IMR-90 (cell line): ENCODE results near the gene ATP13A2. TPM values are rescaled to one million over a fixed set of nuclear protein-coding genes. Genes with fewer than 3 reads are reported as not detected.

Experiments used
- ATAC-seq: fragments of 200-7000 bp; cut with Tn5 transposase; 2 replicates; pipeline ENCODE4 v1.9.1; 2020; ENCODE audit warnings: low read depth, mild to moderate bottlenecking, moderate library complexity
- BruUV-seq: library from RNA; stranded (reverse); fragments of 400-500 nt; replicated peaks from 2 replicates; lab custom pipeline; 2021; lab: Mats Ljungman, UMichigan
- CTCF ChIA-PET: fragments of 300-600 bp; formaldehyde crosslinking; extraction: SDS; loops from one replicate; lab custom pipeline; 2021; ENCODE audit warnings: antibody characterized with exemption; lab: Yijun Ruan, JAX
- POLR2A ChIA-PET: fragments of 300-600 bp; sonication (Branson Sonifier 250); formaldehyde crosslinking; loops from one replicate; lab custom pipeline; 2022; ENCODE audit warnings: antibody characterized with exemption; ENCODE audit not compliant: unreplicated experiment; lab: Charles Lee
- DNase-seq: peaks from one replicate; pipeline ENCODE4 v3.0.0; 2013
- H2AFZ ChIP-seq: replicated peaks from 2 replicates; pipeline ENCODE3; 2013; ENCODE audit warnings: low read length, mild to moderate bottlenecking; ENCODE audit not compliant: poor library complexity
- H2AK5ac ChIP-seq: 2 replicates; pipeline ENCODE4 v1.6.1; 2013; ENCODE audit warnings: low read depth, low read length, inconsistent platforms
- H2AK9ac ChIP-seq: replicated peaks from 2 replicates; pipeline ENCODE3; 2013; ENCODE audit warnings: mild to moderate bottlenecking, low read depth, low read length, moderate library complexity; ENCODE audit not compliant: poor library complexity
- H2BK120ac ChIP-seq: 2 replicates; pipeline ENCODE4 v1.6.1; 2013; ENCODE audit warnings: low read depth, low read length, inconsistent platforms
- H2BK15ac ChIP-seq: 3 replicates; pipeline ENCODE4 v1.6.1; 2013; ENCODE audit warnings: low read depth, low read length, inconsistent platforms
- H2BK20ac ChIP-seq: 2 replicates; pipeline ENCODE4 v1.6.1; 2013; ENCODE audit warnings: low read depth, mild to moderate bottlenecking, inconsistent platforms, low read length, moderate library complexity
- H2BK5ac ChIP-seq: 2 replicates; pipeline ENCODE4 v1.6.1; 2013; ENCODE audit warnings: mild to moderate bottlenecking, low read depth, low read length, inconsistent platforms; ENCODE audit not compliant: poor library complexity, severe bottlenecking
- H3K14ac ChIP-seq: replicated peaks from 2 replicates; pipeline ENCODE4 v1.6.1; 2013; ENCODE audit warnings: low read depth, low read length, inconsistent platforms
- H3K18ac ChIP-seq: 2 replicates; pipeline ENCODE4 v1.6.1; 2013; ENCODE audit warnings: low read depth, low read length, control low read depth
- H3K23ac ChIP-seq: 2 replicates; pipeline ENCODE4 v1.6.1; 2013; ENCODE audit warnings: low read depth, low read length, inconsistent platforms
- H3K27ac ChIP-seq: 2 replicates; pipeline ENCODE4 v1.5.1; 2013; ENCODE audit warnings: mild to moderate bottlenecking, control low read depth, low read length; ENCODE audit not compliant: insufficient read depth
- H3K27me3 ChIP-seq: 2 replicates; pipeline ENCODE4 v1.6.1; 2013; ENCODE audit warnings: low read length; ENCODE audit not compliant: control insufficient read depth, insufficient read depth
- H3K36me3 ChIP-seq: 2 replicates; pipeline ENCODE4 v1.6.1; 2013; ENCODE audit warnings: low read length, mixed read lengths; ENCODE audit not compliant: control insufficient read depth, insufficient read depth
- H3K4ac ChIP-seq: 2 replicates; pipeline ENCODE4 v1.6.1; 2013; ENCODE audit warnings: low read depth, low read length, inconsistent platforms
- H3K4me1 ChIP-seq: 2 replicates; pipeline ENCODE4 v1.6.1; 2013; ENCODE audit warnings: low read length, mixed read lengths; ENCODE audit not compliant: control insufficient read depth, insufficient read depth
- H3K4me2 ChIP-seq: 2 replicates; pipeline ENCODE4 v1.6.1; 2013; ENCODE audit warnings: low read depth, mild to moderate bottlenecking, control low read depth, low read length, moderate library complexity
- H3K4me3 ChIP-seq: 2 replicates; pipeline ENCODE4 v1.5.1; 2013; ENCODE audit warnings: low read depth, mild to moderate bottlenecking, control low read depth, low read length, moderate library complexity; ENCODE audit not compliant: insufficient read depth
- H3K56ac ChIP-seq: 2 replicates; pipeline ENCODE4 v1.6.1; 2013; ENCODE audit warnings: low read length, inconsistent platforms; ENCODE audit not compliant: insufficient read depth; ENCODE audit errors: extremely low read depth
- H3K79me1 ChIP-seq, 2 experiments: 2 replicates each; pipeline ENCODE4 v1.6.1; 2013; ENCODE audit warnings: low read length in 2 of 2, inconsistent platforms in 1 of 2, low read depth in 1 of 2
- H3K9ac ChIP-seq: 2 replicates; pipeline ENCODE4 v1.6.1; 2013; ENCODE audit warnings: low read depth, low read length, control low read depth
- H3K9me1 ChIP-seq: 2 replicates; pipeline ENCODE4 v1.6.1; 2013; ENCODE audit warnings: low read length, inconsistent platforms; ENCODE audit not compliant: insufficient read depth
- H3K9me3 ChIP-seq: 2 replicates; pipeline ENCODE4 v1.6.1; 2013; ENCODE audit warnings: low read length; ENCODE audit not compliant: control insufficient read depth, insufficient read depth
- H4K20me1 ChIP-seq: 2 replicates; pipeline ENCODE4 v1.6.1; 2013; ENCODE audit warnings: low read length, inconsistent platforms; ENCODE audit not compliant: insufficient read depth
- H4K5ac ChIP-seq: 2 replicates; pipeline ENCODE4 v1.6.1; 2013; ENCODE audit warnings: mild to moderate bottlenecking, low read depth, low read length, control low read depth
- H4K8ac ChIP-seq, 2 experiments: 2 replicates each; pipeline ENCODE4 v1.6.1; 2013; ENCODE audit warnings: low read depth in 2 of 2, low read length in 2 of 2, control low read depth in 1 of 2, inconsistent platforms in 1 of 2
- H4K91ac ChIP-seq: 2 replicates; pipeline ENCODE4 v1.6.1; 2013; ENCODE audit warnings: low read depth, low read length, inconsistent platforms; ENCODE audit not compliant: insufficient read depth
- RFX5 ChIP-seq: IDR thresholded peaks from 2 replicates; pipeline ENCODE4 v1.8.0; 2012; ENCODE audit warnings: low read depth, mild to moderate bottlenecking, low read length, moderate library complexity
- WGBS, 2 experiments: methylation state at CpG; one replicate each; pipeline versions ENCODE4 v1.1.5 to v1.1.7; 2013; ENCODE audit warnings: missing lambda C conversion rate in 2 of 2; ENCODE audit not compliant: insufficient read length in 1 of 2; ENCODE audit errors: extremely low coverage in 2 of 2; 5-methylcytosine and 5-hydroxymethylcytosine counted together
- dilution Hi-C: fragments of 300-500 bp; cut with HindIII; formaldehyde crosslinking; loops from one replicate; pipeline ENCODE4 v1.14.3; 2018; ENCODE audit warnings: low sequenced_read_pairs; ENCODE audit not compliant: unreplicated experiment
- in situ Hi-C: fragments of 300-500 bp; cut with MboI; formaldehyde crosslinking; loops from 3 replicates; pipeline ENCODE4 v1.14.3; 2019; ENCODE audit warnings: low sequenced_read_pairs, inconsistent platforms, mixed read lengths
- intact Hi-C: fragments of 100-400 bp; cut with micrococcal nuclease; formaldehyde crosslinking; loops from 2 replicates; pipeline ENCODE4 v1.10.0; 2022
- polyA plus RNA-seq, 3 experiments: library from polyadenylated mRNA; depleted of rRNA; stranded (reverse); fragments of >200 nt; gene quantifications; 2 replicates each; pipeline ENCODE4 v1.2.3, GENCODE V29; 2012; ENCODE audit warnings: low replicate concordance in 1 of 3
- total RNA-seq: library from RNA; depleted of rRNA; stranded (reverse); fragments of >200 nt; gene quantifications from 2 replicates; pipeline ENCODE4 v1.2.3, GENCODE V29; 2012

Gene ATP13A2
- total and polyA plus RNA-seq, 2 of the 4 experiments (the other 2 are of a cell fraction) = 5.7 to 18.9 TPM

DNA sequence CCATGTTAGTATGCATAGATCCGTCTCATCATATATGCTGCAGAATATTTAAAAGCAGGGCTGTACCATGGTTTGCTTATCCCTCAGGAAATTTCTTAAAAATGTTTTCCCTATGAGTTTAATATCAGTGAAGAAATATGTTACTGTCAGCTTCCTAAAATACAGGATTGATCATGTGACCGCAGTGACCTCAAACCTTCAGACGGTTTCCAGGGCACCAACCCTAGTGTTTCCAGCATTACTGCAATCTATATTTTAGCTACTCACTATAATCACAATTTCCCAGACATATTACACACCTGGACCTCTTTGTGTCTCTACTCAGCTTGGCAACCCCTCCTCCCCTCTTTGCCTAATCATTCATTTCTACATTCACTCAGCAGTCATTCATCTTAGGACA lies 49.8 kb upstream of the ATP13A2 start:
- Histone ChIP-seq H2BK120ac (no peak overlapping the region), H2AFZ (no peak overlapping the region), H3K56ac (no peak overlapping the region), H2AK5ac (no peak overlapping the region), H3K4me3 (no peak overlapping the region), H3K27ac (no peak overlapping the region), H4K91ac (no peak overlapping the region), H4K8ac (no peak overlapping the region), H3K4ac (no peak overlapping the region), H2BK20ac (no peak overlapping the region), H3K36me3 (no peaks in the 10 kb centered on the region), H3K79me1 (no peaks in the 10 kb centered on the region), H3K4me1 (no peaks in the 10 kb centered on the region), H3K4me2 (no peak overlapping the region), H3K9me1 (no peaks in the 10 kb centered on the region), H2BK15ac (no peak overlapping the region), H2BK5ac (no peak overlapping the region), H3K23ac (no peak overlapping the region), H3K14ac (no peak overlapping the region), H3K9ac (no peak overlapping the region), H3K9me3 (peaks cover 8% of the 10 kb centered on the region), H4K5ac (no peak overlapping the region), H3K18ac (no peak overlapping the region), H2AK9ac (no peak overlapping the region), H4K20me1 (no peaks in the 10 kb centered on the region), H3K27me3 (peaks cover 1% of the 10 kb centered on the region; the same call in 1 of the 2 replicates)
- WGBS, 2 experiments = 33% methylated on average over 1 of the region's 3 CpGs; no CpG with 5 or more reads in 1 of the 2 experiments
- intact Hi-C loops (no loop called here), dilution Hi-C loops (no loop called here), in situ Hi-C loops (loop anchor here (5.0 kb wide), 1 partner anchor 346 kb away; no protein-coding TSS in a partner anchor)
- DNase-seq (no peak), ATAC-seq (no peak)
- CTCF ChIA-PET = interaction anchor here (2.8 kb wide), 1 partner anchor 64 kb away, joined by 11 read pairs; no protein-coding TSS in a partner anchor
- no peak for TF ChIP-seq RFX5
- BruUV-seq = no TSS peak
- POLR2A ChIA-PET = no interaction called here
